ENCODE results near the gene MPC1L. TPM values are rescaled to one million over a fixed set of nuclear protein-coding genes. Genes with fewer than 3 reads are reported as not detected.

Gene MPC1L
- total and polyA plus RNA-seq, 9 of the 15 experiments (the other 6 are each of a cell fraction or from before 2014, with no cell fraction given): not detected

DNA sequence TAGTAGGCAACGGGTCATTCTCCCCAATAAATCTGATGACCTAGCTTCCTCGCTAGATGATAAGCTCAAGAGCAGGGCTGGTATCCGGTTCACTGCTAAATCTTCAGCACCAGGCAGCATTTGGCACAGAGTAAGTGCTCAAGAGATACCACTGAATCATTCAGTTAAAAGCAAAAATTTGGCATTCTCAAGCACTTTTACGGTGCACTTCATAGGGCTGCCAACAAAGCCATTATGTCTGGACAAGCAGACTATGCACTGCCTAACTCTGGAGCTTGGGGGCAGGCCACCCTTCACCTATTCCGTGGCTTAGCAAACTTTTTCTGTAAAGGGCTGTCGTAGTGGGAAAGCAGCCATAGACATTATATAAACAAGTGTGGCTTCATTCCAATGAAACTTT, 47.9 kb downstream of the MPC1L start:
- CTCF ChIA-PET (ENCODE audit: low intra/inter-chr PET ratio): no interaction called here

More for the DNA sequence above, 47.9 kb downstream of the MPC1L start:
- WGBS (ENCODE audit: insufficient coverage, low coverage, missing lambda C conversion rate): 75% methylated on average over 6 of the region's 6 CpGs
- no peak overlapping the region for H3K4me2 ChIP-seq (ENCODE audit: insufficient read depth, low read length)
- no peaks in the 10 kb centered on the region for H3K79me2 ChIP-seq (ENCODE audit: control insufficient read depth, insufficient read depth, low read length)
- ATAC-seq (no peak), DNase-seq (ENCODE audit: extremely low read depth in 1 of 4, low spot score in 3 of 4) (no peak), FAIRE-seq (no peak)
- intact Hi-C loops (cut with micrococcal nuclease): no loop called here
- no peaks in the 10 kb centered on the region for H3K4me1 ChIP-seq (replicated peaks in 1 of 2; ENCODE audit: control insufficient read depth in 2 of 2, insufficient read depth in 2 of 2, low read length in 2 of 2)
- no peaks in the 10 kb centered on the region for H4K20me1 ChIP-seq (replicated peaks; ENCODE audit: control insufficient read depth, insufficient read depth, low read length)
- in situ Hi-C loops (cut with MboI): no loop called here
- H3K9me1 ChIP-seq (ENCODE audit: control insufficient read depth, insufficient read depth, low read length): no peaks in the 10 kb centered on the region
- no peaks in the 10 kb centered on the region for H3K9me3 ChIP-seq (replicated peaks; ENCODE audit: control insufficient read depth, insufficient read depth, low read depth, low read length)
- H3K4me3 ChIP-seq: no peak overlapping the region
- no peak overlapping the region for H2AFZ ChIP-seq (ENCODE audit: low read depth, low read length)
- no peak overlapping the region for H3K9ac ChIP-seq (ENCODE audit: insufficient read depth in 1 of 2, low read depth in 2 of 2, low read length in 2 of 2)
- no peak for TF ChIP-seq KDM5B (IDR thresholded peaks at IDR 0.05; ENCODE audit: insufficient replicate concordance, low read depth, low read length)
- TF ChIP-seq RBM14 (IDR thresholded peaks at IDR 0.05; ENCODE audit: borderline replicate concordance, insufficient read depth, low read depth, low read length): no peak
- no peak for TF ChIP-seq POLR3A (IDR thresholded peaks at IDR 0.05; ENCODE audit: borderline replicate concordance, extremely low read depth, insufficient read depth, insufficient read length)
- no peak for TF ChIP-seq ZNF23 (CRISPR knock-in tag; IDR thresholded peaks at IDR 0.05)
- no peak for TF ChIP-seq MAFG (tag; conservative IDR thresholded peaks at IDR 0.05)
- TF ChIP-seq NR3C1 (CRISPR knock-in tag; IDR thresholded peaks at IDR 0.05): no peak
- no peak for TF ChIP-seq RBM15 (IDR thresholded peaks at IDR 0.05; ENCODE audit: insufficient read depth, low read length)
- TF ChIP-seq ZNF639 (CRISPR knock-in tag; conservative IDR thresholded peaks at IDR 0.05 in 1 of 2, IDR thresholded peaks at IDR 0.05 in 1 of 2): no peak
- no peak for TF ChIP-seq TAF15 (IDR thresholded peaks at IDR 0.05; ENCODE audit: low read depth, low read length)
- no peak for TF ChIP-seq ELF2 (CRISPR knock-in tag; IDR thresholded peaks at IDR 0.05)
- TF ChIP-seq ZBTB5 (IDR thresholded peaks at IDR 0.05): no peak
- no peak for TF ChIP-seq TFAM (CRISPR knock-in tag; conservative IDR thresholded peaks at IDR 0.05)
- no peak for TF ChIP-seq ZNF140 (CRISPR knock-in tag; IDR thresholded peaks at IDR 0.05)
- TF ChIP-seq ZNF146 (CRISPR knock-in tag; IDR thresholded peaks at IDR 0.05; ENCODE audit: unreplicated experiment): no peak
- TF ChIP-seq ZNF695 (CRISPR knock-in tag; IDR thresholded peaks at IDR 0.05): no peak
- peaks cover 53% of the 10 kb centered on the region; the same call in 2 of the 3 replicates for H3K36me3 ChIP-seq (ENCODE audit: control insufficient read depth, insufficient read depth, low read length)
- no peak overlapping the region for H3K27ac ChIP-seq (ENCODE audit: extremely low read depth, low read depth, low read length)
- no peaks in the 10 kb centered on the region for H3K27me3 ChIP-seq (ENCODE audit: control insufficient read depth in 2 of 2, insufficient read depth in 2 of 2, low read length in 2 of 2)
- POLR2A ChIA-PET: interaction anchor here (0.5 kb wide), 1 partner anchor 19 kb away, joined by 4 read pairs; no protein-coding TSS in a partner anchor
- BruUV-seq (replicated peaks): no TSS peak
